Testis (tissue), 3 donors: Measurements from ENCODE around the gene SDCCAG8. TPM values are rescaled to one million over a fixed set of nuclear protein-coding genes. Genes with fewer than 3 reads are reported as not detected.

Source experiments
- DNase-seq: peaks from one replicate; pipeline ENCODE4 v3.0.0-alpha.2; 2019
- H3K27ac ChIP-seq, 2 donors: fragments of 200-600 bp; sonication (generic); one replicate each; pipeline ENCODE4 v1.5.1; 2019
- H3K27me3 ChIP-seq: fragments of 200-600 bp; sonication (generic); one replicate; pipeline ENCODE4 v1.5.1; 2019
- H3K36me3 ChIP-seq: fragments of 200-600 bp; sonication (generic); one replicate; pipeline ENCODE4 v1.5.1; 2017; ENCODE audit warnings: low read depth; ENCODE audit errors: missing control alignments
- H3K4me1 ChIP-seq: fragments of 200-600 bp; sonication (generic); one replicate; pipeline ENCODE4 v1.5.1; 2019
- H3K4me3 ChIP-seq, 2 donors: fragments of 200-600 bp; sonication (generic); one replicate each; pipeline ENCODE4 v1.5.1; 2017 to 2019
- H3K9me3 ChIP-seq: fragments of 200-600 bp; sonication (generic); one replicate; pipeline ENCODE4 v1.5.1; 2017
- POLR2A ChIP-seq: fragments of 450-650 bp; IDR thresholded peaks from one replicate; pipeline ENCODE4 v1.6.1; 2017; ENCODE audit warnings: antibody characterized with exemption, mild to moderate bottlenecking, moderate library complexity
- WGBS, 2 donors: methylation state at CpG; one replicate each; pipeline ENCODE4 v1.1.5; 2018; 5-methylcytosine and 5-hydroxymethylcytosine counted together
- intact Hi-C: fragments of 100-400 bp; cut with DNase I; formaldehyde crosslinking; loops from one replicate; pipeline ENCODE4 v1.15.1; 2023; ENCODE audit warnings: low total_unique reads
- polyA plus RNA-seq: library from polyadenylated mRNA; stranded (reverse); fragments of 350-450 nt; fragmentation: Illumina TruSeq; extraction: RNeasy Lipid Tissue Mini Kit (QIAGEN cat#74804); gene quantifications from one replicate; pipeline ENCODE4 v1.2.3, GENCODE V29; 2014; ENCODE audit warnings: low read depth, low replicate concordance; ENCODE audit not compliant: insufficient read depth
- total RNA-seq, 2 donors: library from RNA; depleted of rRNA; stranded (reverse); fragments of >200 nt; gene quantifications; one replicate each; pipeline ENCODE4 v1.2.3, GENCODE V29; 2016
- TF ChIP-seq, protein P1 (sequence below), 3 experiments: fragments of 450-650 bp in 2 of 3; fragments of 200-600 bp in 1 of 3; sonication (generic) in 1 of 3; IDR thresholded peaks; one replicate each; pipeline ENCODE4 v1.5.1; 2016 to 2019; ENCODE audit warnings: antibody characterized with exemption in 3 of 3, mild to moderate bottlenecking in 2 of 3, moderate library complexity in 1 of 3

SDCCAG8 gene
- total and polyA plus RNA-seq, 3 donors from 2014 or later: 21.9 to 45.4 (median 40.6) TPM

GRCh38 chr1:243397613-243398321 is 141.9 kb downstream of the SDCCAG8 start:
- TF ChIP-seq, protein P1, sequence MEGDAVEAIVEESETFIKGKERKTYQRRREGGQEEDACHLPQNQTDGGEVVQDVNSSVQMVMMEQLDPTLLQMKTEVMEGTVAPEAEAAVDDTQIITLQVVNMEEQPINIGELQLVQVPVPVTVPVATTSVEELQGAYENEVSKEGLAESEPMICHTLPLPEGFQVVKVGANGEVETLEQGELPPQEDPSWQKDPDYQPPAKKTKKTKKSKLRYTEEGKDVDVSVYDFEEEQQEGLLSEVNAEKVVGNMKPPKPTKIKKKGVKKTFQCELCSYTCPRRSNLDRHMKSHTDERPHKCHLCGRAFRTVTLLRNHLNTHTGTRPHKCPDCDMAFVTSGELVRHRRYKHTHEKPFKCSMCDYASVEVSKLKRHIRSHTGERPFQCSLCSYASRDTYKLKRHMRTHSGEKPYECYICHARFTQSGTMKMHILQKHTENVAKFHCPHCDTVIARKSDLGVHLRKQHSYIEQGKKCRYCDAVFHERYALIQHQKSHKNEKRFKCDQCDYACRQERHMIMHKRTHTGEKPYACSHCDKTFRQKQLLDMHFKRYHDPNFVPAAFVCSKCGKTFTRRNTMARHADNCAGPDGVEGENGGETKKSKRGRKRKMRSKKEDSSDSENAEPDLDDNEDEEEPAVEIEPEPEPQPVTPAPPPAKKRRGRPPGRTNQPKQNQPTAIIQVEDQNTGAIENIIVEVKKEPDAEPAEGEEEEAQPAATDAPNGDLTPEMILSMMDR (IDR thresholded peaks at IDR 0.05): no peak
- no peak for TF ChIP-seq POLR2A
- Histone ChIP-seq H3K9me3 (no peaks in the 10 kb centered on the region), H3K4me3 (no peak overlapping the region), H3K4me1 (no peaks in the 10 kb centered on the region), H3K27ac (no peak overlapping the region), H3K27me3 (no peaks in the 10 kb centered on the region), H3K36me3 (no peaks in the 10 kb centered on the region)
- intact Hi-C loops: no loop called here
- WGBS, 2 donors: 85% methylated on average over 7 of the region's 7 CpGs
- DNase-seq: no peak

- WGBS, 2 donors: 96 to 98% methylated on average over 15 of the region's 15 CpGs
- no peaks in the 10 kb centered on the region for H3K9me3 ChIP-seq
- no peak for DNase-seq
- H3K27ac ChIP-seq: no peak overlapping the region
- H3K4me1 ChIP-seq: no peaks in the 10 kb centered on the region
- TF ChIP-seq, protein P1 (IDR thresholded peaks at IDR 0.05): no peak
- no peaks in the 10 kb centered on the region for H3K36me3 ChIP-seq
- no peak overlapping the region for H3K4me3 ChIP-seq
- H3K27me3 ChIP-seq: no peaks in the 10 kb centered on the region
- intact Hi-C loops: no loop called here
Observed at GRCh38 chr1:243399561-243400155, 143.8 kb downstream of the SDCCAG8 start.

- Histone ChIP-seq H3K4me1 (no peaks in the 10 kb centered on the region), H3K36me3 (no peaks in the 10 kb centered on the region), H3K9me3 (no peaks in the 10 kb centered on the region), H3K27ac (no peak overlapping the region), H3K4me3 (no peak overlapping the region), H3K27me3 (no peaks in the 10 kb centered on the region)
- TF ChIP-seq, protein P1 (IDR thresholded peaks at IDR 0.05): no peak
- TF ChIP-seq POLR2A: no peak
- whole genome bisulfite sequencing, 2 donors: 94 to 97% methylated on average over 6 of the region's 6 CpGs
- intact Hi-C loops: no loop called here
- DNase-seq: no peak
Observed at GRCh38 chr1:243402868-243403267, 147.0 kb downstream of the SDCCAG8 start.

GRCh38 chr1:243406424-243406823 is 150.6 kb downstream of the SDCCAG8 start:
- H3K36me3 ChIP-seq: no peaks in the 10 kb centered on the region
- no peaks in the 10 kb centered on the region for H3K9me3 ChIP-seq
- H3K4me1 ChIP-seq: no peaks in the 10 kb centered on the region
- WGBS, 2 donors: 91 to 96% methylated on average over 7 of the region's 7 CpGs
- TF ChIP-seq, protein P1 (IDR thresholded peaks at IDR 0.05): no peak
- TF ChIP-seq POLR2A: no peak
- H3K27ac ChIP-seq: no peak overlapping the region
- H3K27me3 ChIP-seq: no peaks in the 10 kb centered on the region
- intact Hi-C loops: no loop called here
- DNase-seq: no peak
- H3K4me3 ChIP-seq: no peak overlapping the region
